ENCODE measurements around the gene CAB39L.

CAB39L gene

DNA sequence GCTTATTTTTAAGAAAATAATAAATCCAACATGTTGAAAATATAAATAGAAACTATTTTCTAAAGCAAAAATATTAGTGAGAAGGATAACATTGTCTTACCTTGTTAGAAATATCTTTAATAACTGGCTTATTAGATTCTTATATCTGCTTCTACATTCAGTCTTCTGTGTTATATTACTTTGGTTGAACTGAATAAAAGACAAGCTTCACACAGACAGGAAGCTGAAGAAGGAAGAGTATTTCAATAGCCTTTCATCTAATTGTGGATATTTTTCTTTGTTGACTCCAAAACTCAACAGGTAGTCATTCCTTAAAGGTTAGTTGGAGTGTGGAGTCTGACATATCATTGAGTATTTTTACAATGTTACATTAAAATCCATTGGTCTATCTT is 11.1 kb upstream of the CAB39L start:
- Histone ChIP-seq H3K27me3 (replicated peaks; ENCODE audit: control insufficient read depth, insufficient read depth, low read length) (no peaks in the 10 kb centered on the region), H3K9ac (ENCODE audit: low read length) (peak overlapping the region; percentile 40), H3K4me3 (ENCODE audit: low read length) (peak overlapping the region; percentile 57), H3K4me1 (ENCODE audit: control insufficient read depth, insufficient read depth, low read length) (peaks cover 18% of the 10 kb centered on the region), H3K9me3 (ENCODE audit: control insufficient read depth, low read length) (no peaks in the 10 kb centered on the region), H3K36me3 (ENCODE audit: control insufficient read depth, insufficient read depth, low read length, severe bottlenecking) (no peaks in the 10 kb centered on the region)
- no peak for DNase-seq (ENCODE audit: low read depth)

DNA sequence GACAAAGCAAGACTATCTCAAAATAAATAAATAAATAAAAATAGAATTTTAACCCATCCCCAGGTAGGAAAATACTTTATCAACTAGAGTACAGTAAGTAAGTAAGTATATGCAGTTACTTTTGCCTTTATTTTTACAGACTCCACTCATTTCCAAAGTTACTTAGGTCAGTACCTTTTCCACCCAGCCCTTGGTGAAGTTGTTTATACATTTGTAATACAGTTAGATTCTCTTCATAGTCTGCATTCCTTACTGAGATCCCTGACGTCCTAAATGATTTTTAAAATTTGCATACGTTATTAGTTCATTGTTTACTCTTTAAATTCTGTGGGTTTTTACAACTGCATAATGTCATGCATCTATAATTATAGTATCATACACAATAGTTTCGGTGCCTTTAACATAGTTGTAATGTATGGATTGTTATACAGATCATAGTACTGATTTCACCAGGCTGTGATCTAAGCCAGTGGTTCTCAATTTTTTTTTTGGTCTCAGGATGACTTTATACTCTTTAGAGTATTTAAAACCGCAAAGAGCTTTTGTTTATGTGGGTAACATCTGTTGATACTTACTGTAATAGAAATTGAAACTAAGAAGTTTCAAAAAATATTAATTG is 10.6 kb upstream of the CAB39L start:
- DNase-seq (ENCODE audit: low read depth), result peak; percentile 55
- Histone ChIP-seq H3K9ac (ENCODE audit: low read length) (peak overlapping the region; percentile 40), H3K9me3 (ENCODE audit: control insufficient read depth, low read length) (no peaks in the 10 kb centered on the region), H3K4me3 (ENCODE audit: low read length) (peak overlapping the region; percentile 57), H3K4me1 (ENCODE audit: control insufficient read depth, insufficient read depth, low read length) (peaks cover 18% of the 10 kb centered on the region), H3K36me3 (ENCODE audit: control insufficient read depth, insufficient read depth, low read length, severe bottlenecking) (no peaks in the 10 kb centered on the region), H3K27me3 (replicated peaks; ENCODE audit: control insufficient read depth, insufficient read depth, low read length) (no peaks in the 10 kb centered on the region)

DNA sequence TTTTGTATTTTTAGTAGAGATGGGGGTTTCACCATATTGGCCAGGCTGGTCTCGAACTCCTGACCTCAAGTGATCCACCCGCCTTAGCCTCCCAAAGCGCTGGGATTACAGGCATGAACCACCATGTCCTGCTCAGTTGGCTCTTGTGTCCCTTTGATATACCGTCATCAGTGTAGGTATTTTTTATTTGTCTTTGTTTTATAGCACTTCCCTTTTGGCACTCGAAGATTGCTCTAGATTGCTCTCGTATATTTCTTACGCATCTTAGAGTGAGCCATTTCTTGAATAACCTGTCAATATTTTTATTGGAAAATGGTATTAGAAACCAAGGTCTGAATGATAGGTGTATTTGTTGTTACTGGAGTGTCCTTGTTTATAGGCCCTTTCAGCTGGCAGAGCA is 9.6 kb upstream of the CAB39L start:
- H3K4me1 ChIP-seq (ENCODE audit: control insufficient read depth, insufficient read depth, low read length), result peaks cover 18% of the 10 kb centered on the region
- H3K9me3 ChIP-seq (ENCODE audit: control insufficient read depth, low read length), result no peaks in the 10 kb centered on the region
- H3K36me3 ChIP-seq (ENCODE audit: control insufficient read depth, insufficient read depth, low read length, severe bottlenecking), result no peaks in the 10 kb centered on the region
- no peak for DNase-seq (ENCODE audit: low read depth)
- H3K27me3 ChIP-seq (replicated peaks; ENCODE audit: control insufficient read depth, insufficient read depth, low read length), result no peaks in the 10 kb centered on the region
- no peak overlapping the region for H3K4me3 ChIP-seq (ENCODE audit: low read length)
- H3K9ac ChIP-seq (ENCODE audit: low read length), result no peak overlapping the region

GRCh38 chr13:49452725-49453457 is 9.0 kb upstream of the CAB39L start:
- peaks cover 18% of the 10 kb centered on the region for H3K4me1 ChIP-seq (ENCODE audit: control insufficient read depth, insufficient read depth, low read length)
- H3K9me3 ChIP-seq (ENCODE audit: control insufficient read depth, low read length), result no peaks in the 10 kb centered on the region
- H3K36me3 ChIP-seq (ENCODE audit: control insufficient read depth, insufficient read depth, low read length, severe bottlenecking), result no peaks in the 10 kb centered on the region

GRCh38 chr13:49450105-49450819 is 6.4 kb upstream of the CAB39L start:
- H3K27me3 ChIP-seq (replicated peaks; ENCODE audit: control insufficient read depth, insufficient read depth, low read length), result no peaks in the 10 kb centered on the region
- no peaks in the 10 kb centered on the region for H3K9me3 ChIP-seq (ENCODE audit: control insufficient read depth, low read length)
- H3K36me3 ChIP-seq (ENCODE audit: control insufficient read depth, insufficient read depth, low read length, severe bottlenecking), result no peaks in the 10 kb centered on the region
- DNase-seq (ENCODE audit: low read depth), result no peak
- peaks cover 16% of the 10 kb centered on the region for H3K4me1 ChIP-seq (ENCODE audit: control insufficient read depth, insufficient read depth, low read length)
- H3K9ac ChIP-seq (ENCODE audit: low read length), result no peak overlapping the region
- H3K4me3 ChIP-seq (ENCODE audit: low read length), result no peak overlapping the region

More at GRCh38 chr13:49452725-49453457, 9.0 kb upstream of the CAB39L start:
- H3K4me3 ChIP-seq (ENCODE audit: low read length), result no peak overlapping the region
- no peaks in the 10 kb centered on the region for H3K27me3 ChIP-seq (replicated peaks; ENCODE audit: control insufficient read depth, insufficient read depth, low read length)
- H3K9ac ChIP-seq (ENCODE audit: low read length), result no peak overlapping the region
- no peak for DNase-seq (ENCODE audit: low read depth)

DNA sequence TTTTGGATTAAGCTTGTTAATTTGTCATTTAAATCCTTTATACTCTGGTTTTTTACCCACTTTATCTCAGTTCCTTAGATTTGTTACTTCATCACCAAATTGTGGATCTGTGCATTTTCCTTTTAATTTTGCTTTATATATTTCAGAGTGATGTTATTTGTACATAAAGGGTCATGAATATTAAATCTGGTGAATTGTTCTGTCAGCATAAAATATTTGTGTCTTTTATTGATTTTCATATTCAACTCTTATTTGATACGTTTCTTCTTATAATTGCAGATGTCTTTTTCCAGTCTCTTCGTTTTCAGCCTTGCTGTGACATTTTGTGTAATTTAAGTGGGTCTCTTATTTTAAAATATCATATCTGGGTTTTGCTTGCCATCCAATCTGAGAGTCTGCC is 4.9 kb upstream of the CAB39L start:
- Histone ChIP-seq H3K36me3 (ENCODE audit: control insufficient read depth, insufficient read depth, low read length, severe bottlenecking) (no peaks in the 10 kb centered on the region), H3K9ac (ENCODE audit: low read length) (no peak overlapping the region), H3K4me3 (ENCODE audit: low read length) (no peak overlapping the region), H3K4me1 (ENCODE audit: control insufficient read depth, insufficient read depth, low read length) (peaks cover 10% of the 10 kb centered on the region), H3K9me3 (ENCODE audit: control insufficient read depth, low read length) (no peaks in the 10 kb centered on the region), H3K27me3 (replicated peaks; ENCODE audit: control insufficient read depth, insufficient read depth, low read length) (no peaks in the 10 kb centered on the region)
- DNase-seq (ENCODE audit: low read depth), result no peak

- no peak overlapping the region for H3K9ac ChIP-seq (ENCODE audit: low read length)
Observed at GRCh38 chr13:49446473-49446872, 2.6 kb upstream of the CAB39L start.

GRCh38 chr13:49444524-49445395 is 896 bp upstream of the CAB39L start:
- H3K4me3 ChIP-seq (ENCODE audit: low read length), result peak overlapping the region; percentile 96
- DNase-seq (ENCODE audit: low read depth), result peak; percentile 71
- H3K9ac ChIP-seq (ENCODE audit: low read length), result peak overlapping the region; percentile 86
- no peaks in the 10 kb centered on the region for H3K36me3 ChIP-seq (ENCODE audit: control insufficient read depth, insufficient read depth, low read length, severe bottlenecking)
- H3K4me1 ChIP-seq (ENCODE audit: control insufficient read depth, insufficient read depth, low read length), result peaks cover 14% of the 10 kb centered on the region
- H3K27me3 ChIP-seq (replicated peaks; ENCODE audit: control insufficient read depth, insufficient read depth, low read length), result no peaks in the 10 kb centered on the region
- no peaks in the 10 kb centered on the region for H3K9me3 ChIP-seq (ENCODE audit: control insufficient read depth, low read length)

More at GRCh38 chr13:49446473-49446872, 2.6 kb upstream of the CAB39L start:
- Histone ChIP-seq H3K27me3 (replicated peaks; ENCODE audit: control insufficient read depth, insufficient read depth, low read length) (no peaks in the 10 kb centered on the region), H3K9me3 (ENCODE audit: control insufficient read depth, low read length) (no peaks in the 10 kb centered on the region), H3K4me1 (ENCODE audit: control insufficient read depth, insufficient read depth, low read length) (peaks cover 14% of the 10 kb centered on the region), H3K36me3 (ENCODE audit: control insufficient read depth, insufficient read depth, low read length, severe bottlenecking) (no peaks in the 10 kb centered on the region), H3K4me3 (ENCODE audit: low read length) (no peak overlapping the region)
- DNase-seq (ENCODE audit: low read depth), result no peak

DNA sequence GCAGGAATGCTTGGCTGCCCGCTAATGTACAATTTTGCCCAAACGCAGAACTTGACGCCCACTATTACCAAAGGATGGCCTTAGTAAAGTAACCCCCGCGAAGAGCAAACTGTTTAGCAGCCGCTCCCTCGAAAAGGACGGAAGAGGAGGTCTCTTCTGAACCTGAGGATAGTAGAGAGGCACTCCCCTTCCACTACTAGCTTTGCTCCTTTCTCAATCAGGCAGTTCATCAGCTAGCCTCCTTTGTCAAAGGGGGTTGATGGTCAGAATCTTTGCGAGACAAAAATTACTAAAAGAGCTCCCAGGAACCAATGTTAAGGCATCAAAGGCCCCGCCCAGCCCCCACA is 534 bp downstream of the CAB39L start:
- no peaks in the 10 kb centered on the region for H3K27me3 ChIP-seq (replicated peaks; ENCODE audit: control insufficient read depth, insufficient read depth, low read length)
- no peaks in the 10 kb centered on the region for H3K9me3 ChIP-seq (ENCODE audit: control insufficient read depth, low read length)
- peak overlapping the region; percentile 96 for H3K4me3 ChIP-seq (ENCODE audit: low read length)
- peak overlapping the region; percentile 88 for H3K9ac ChIP-seq (ENCODE audit: low read length)
- DNase-seq (ENCODE audit: low read depth), result peak; percentile 51
- H3K36me3 ChIP-seq (ENCODE audit: control insufficient read depth, insufficient read depth, low read length, severe bottlenecking), result no peaks in the 10 kb centered on the region
- peaks cover 14% of the 10 kb centered on the region for H3K4me1 ChIP-seq (ENCODE audit: control insufficient read depth, insufficient read depth, low read length)

DNA sequence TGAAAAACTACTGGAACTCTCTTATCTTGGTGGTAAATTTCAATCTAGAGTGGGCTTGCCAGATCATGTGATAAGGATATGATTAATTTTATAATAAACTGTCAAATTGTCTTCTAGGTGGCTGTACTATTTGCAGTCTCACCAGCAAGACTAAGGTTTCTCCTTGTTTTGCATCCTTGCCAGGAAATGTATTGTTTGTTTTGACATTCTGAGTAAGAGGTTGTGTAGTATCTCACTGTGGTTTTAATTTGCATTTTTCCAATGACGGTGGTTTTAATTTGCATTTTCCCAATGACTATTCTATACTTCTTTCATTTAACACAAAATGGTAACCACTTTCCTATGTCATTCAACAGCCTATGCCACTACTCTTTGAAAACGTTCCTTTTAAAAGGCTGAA is 2.0 kb downstream of the CAB39L start:
- H3K9me3 ChIP-seq (ENCODE audit: control insufficient read depth, low read length), result no peaks in the 10 kb centered on the region
- DNase-seq (ENCODE audit: low read depth), result peak; percentile 13

DNA sequence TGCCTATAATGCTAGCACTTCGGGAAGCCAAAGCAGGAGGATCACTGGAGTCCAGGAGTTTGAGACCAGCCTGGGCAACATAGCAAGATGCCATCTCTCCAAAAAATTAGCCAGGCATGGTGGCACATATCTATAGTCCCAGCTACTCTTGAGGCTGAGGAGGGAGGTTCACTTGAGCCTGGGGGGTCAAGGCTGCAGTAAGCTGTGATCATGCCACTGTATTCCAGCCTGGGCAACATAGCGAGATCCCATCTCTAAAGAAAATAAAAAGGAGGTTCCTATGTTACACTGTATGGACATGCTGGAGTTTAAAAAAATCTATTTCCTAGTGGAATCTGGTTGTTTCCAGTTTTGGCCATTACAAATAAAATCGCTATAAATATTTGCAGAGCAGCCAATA is 2.6 kb downstream of the CAB39L start:
- H3K4me1 ChIP-seq (ENCODE audit: control insufficient read depth, insufficient read depth, low read length), result peaks cover 16% of the 10 kb centered on the region
- H3K9ac ChIP-seq (ENCODE audit: low read length), result no peak overlapping the region
- no peak for DNase-seq (ENCODE audit: low read depth)
- H3K4me3 ChIP-seq (ENCODE audit: low read length), result no peak overlapping the region
- H3K36me3 ChIP-seq (ENCODE audit: control insufficient read depth, insufficient read depth, low read length, severe bottlenecking), result no peaks in the 10 kb centered on the region
- H3K9me3 ChIP-seq (ENCODE audit: control insufficient read depth, low read length), result no peaks in the 10 kb centered on the region
- no peaks in the 10 kb centered on the region for H3K27me3 ChIP-seq (replicated peaks; ENCODE audit: control insufficient read depth, insufficient read depth, low read length)

More for the DNA sequence above, 2.0 kb downstream of the CAB39L start:
- Histone ChIP-seq H3K36me3 (ENCODE audit: control insufficient read depth, insufficient read depth, low read length, severe bottlenecking) (no peaks in the 10 kb centered on the region), H3K4me1 (ENCODE audit: control insufficient read depth, insufficient read depth, low read length) (peaks cover 14% of the 10 kb centered on the region), H3K27me3 (replicated peaks; ENCODE audit: control insufficient read depth, insufficient read depth, low read length) (no peaks in the 10 kb centered on the region), H3K9ac (ENCODE audit: low read length) (no peak overlapping the region), H3K4me3 (ENCODE audit: low read length) (no peak overlapping the region)
